NCI-H2196 treated with DMSO at 0.1 percent for 48 hours (cell line): ENCODE results near the gene COA1.
"Not testable (repeated sequence)": the region's sequence is repeated elsewhere in the genome, so short reads cannot be mapped to it uniquely, and the experiment has no call there.

Source experiments
- DNase-seq: peaks from one replicate; lab custom pipeline; 2025; ENCODE audit not compliant: unreplicated experiment; lab: John Stamatoyannopoulos, UW

The COA1 gene

GRCh38 chr7:43632746-43633145 is 96.6 kb downstream of the COA1 start:
- no peak for DNase-seq

- DNase-seq = no peak
These were observed 97.8 kb downstream of the COA1 start for GRCh38 chr7:43631559-43631958.

GRCh38 chr7:43630482-43630881 is 98.8 kb downstream of the COA1 start:
- DNase-seq = no peak

- no peak for DNase-seq
These were observed 99.5 kb downstream of the COA1 start for GRCh38 chr7:43629857-43630256.

GRCh38 chr7:43628431-43628830 is 100.9 kb downstream of the COA1 start:
- DNase-seq = no peak

- DNase-seq = not testable (repeated sequence)
These were observed 101.5 kb downstream of the COA1 start for GRCh38 chr7:43627798-43628197.

GRCh38 chr7:43626695-43627094 is 102.6 kb downstream of the COA1 start:
- DNase-seq = no peak

GRCh38 chr7:43625980-43626379 is 103.3 kb downstream of the COA1 start:
- DNase-seq = no peak

- no peak for DNase-seq
These were observed 103.9 kb downstream of the COA1 start for GRCh38 chr7:43625453-43625852.

- no peak for DNase-seq
These were observed 105.2 kb downstream of the COA1 start for GRCh38 chr7:43624156-43624555.

- no peak for DNase-seq
These were observed 107.4 kb downstream of the COA1 start for GRCh38 chr7:43621729-43622448.

GRCh38 chr7:43619213-43620012 is 109.9 kb downstream of the COA1 start:
- no peak for DNase-seq

GRCh38 chr7:43618073-43618472 is 111.2 kb downstream of the COA1 start:
- no peak for DNase-seq

GRCh38 chr7:43616977-43617376 is 112.3 kb downstream of the COA1 start:
- no peak for DNase-seq

GRCh38 chr7:43615558-43616145 is 113.7 kb downstream of the COA1 start:
- DNase-seq = no peak

GRCh38 chr7:43612599-43613589 is 116.4 kb downstream of the COA1 start:
- no peak for DNase-seq

- no peak for DNase-seq
These were observed 117.2 kb downstream of the COA1 start for GRCh38 chr7:43612128-43612527.

GRCh38 chr7:43609097-43609496 is 120.2 kb downstream of the COA1 start:
- no peak for DNase-seq

- DNase-seq = no peak
These were observed 125.1 kb downstream of the COA1 start for GRCh38 chr7:43604251-43604650.

GRCh38 chr7:43602256-43602655 is 127.1 kb downstream of the COA1 start:
- DNase-seq = no peak

GRCh38 chr7:43600056-43600455 is 129.3 kb downstream of the COA1 start:
- DNase-seq = no peak
